Non-pigmented ciliary epithelial cell (primary cell): ENCODE results near the gene TDRD1.

ENCODE experiments used
- DNase-seq: peaks from one replicate; pipeline ENCODE4 v3.0.0-alpha.2; 2010; ENCODE audit warnings: low read depth

Gene TDRD1

DNA sequence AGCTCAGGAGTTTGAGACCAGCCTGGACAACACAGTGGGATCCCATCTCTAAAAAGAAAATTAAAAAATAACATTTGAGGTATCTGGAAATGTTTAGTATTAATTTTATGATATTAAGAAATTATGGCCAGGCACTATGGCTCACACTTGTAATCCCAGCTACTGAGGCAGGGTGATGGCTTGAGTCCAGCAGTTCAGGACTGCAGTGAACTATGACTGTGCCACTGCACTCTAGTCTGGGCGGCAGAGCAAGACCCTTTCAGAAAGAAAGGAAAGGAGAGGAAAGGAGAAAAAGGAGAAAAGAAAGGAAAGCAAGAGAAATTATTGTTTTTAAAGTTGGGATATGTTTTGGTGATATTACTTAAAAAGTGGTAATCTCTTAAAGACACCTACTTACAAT, 2.6 kb upstream of the TDRD1 start:
- no peak for DNase-seq

DNA sequence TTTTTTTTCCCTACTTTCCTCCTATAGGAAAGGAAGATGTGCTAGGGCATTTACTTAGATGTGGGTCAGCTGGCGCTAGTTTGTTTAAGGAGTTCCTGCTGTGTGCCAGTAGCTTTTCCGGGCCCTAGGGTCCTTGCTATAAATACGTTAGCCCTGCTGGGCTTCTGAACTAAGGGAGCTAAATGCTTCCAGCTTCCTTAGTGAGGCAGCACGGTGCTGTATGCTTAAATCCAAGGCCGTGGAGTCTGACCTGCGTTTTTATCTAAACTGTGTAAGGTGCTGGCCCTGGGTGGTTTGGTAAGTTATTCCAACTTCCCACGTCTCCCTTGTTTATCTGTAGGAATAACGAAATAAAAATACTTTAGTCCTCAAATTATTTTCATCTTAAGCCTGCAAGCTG, 594 bp downstream of the TDRD1 start:
- DNase-seq: no peak

DNA sequence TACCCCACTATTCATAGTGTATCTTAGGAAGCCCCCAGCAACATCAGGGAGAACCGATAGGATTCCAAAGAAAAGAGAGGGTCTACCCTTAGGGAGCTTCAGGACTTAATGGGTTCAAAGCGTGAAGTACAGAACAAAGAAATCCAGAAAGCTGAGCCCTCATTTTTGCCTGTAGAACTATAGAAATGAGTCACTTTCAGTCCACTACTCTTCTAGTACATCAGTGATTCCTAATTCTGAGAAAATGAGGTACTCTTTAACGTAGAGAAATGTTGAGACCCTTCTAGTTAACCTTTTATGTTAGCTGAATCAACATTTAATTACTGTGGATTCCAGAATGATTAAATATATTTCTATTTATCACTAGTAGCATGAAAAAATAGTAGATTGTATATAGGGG, 1.8 kb downstream of the TDRD1 start:
- DNase-seq: no peak

DNA sequence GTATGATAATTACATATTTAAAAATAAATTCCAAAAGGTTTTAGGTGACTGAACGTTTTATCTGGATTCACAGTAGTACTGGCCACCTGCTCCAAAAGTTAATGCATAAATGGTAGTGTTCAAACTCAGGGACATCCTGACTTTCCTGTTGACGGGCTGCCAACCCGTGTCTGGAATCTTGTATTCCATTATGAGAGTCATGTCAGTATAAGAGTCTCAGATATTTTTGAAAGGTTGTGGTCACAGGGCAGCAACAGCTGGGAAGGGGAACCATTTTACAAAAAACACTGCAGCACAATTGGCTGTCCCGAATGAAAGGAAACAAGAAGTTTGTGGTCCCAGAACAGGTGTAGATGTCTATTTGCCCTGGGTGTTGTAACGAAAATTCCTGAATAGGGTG, 2.8 kb downstream of the TDRD1 start:
- no peak for DNase-seq

DNA sequence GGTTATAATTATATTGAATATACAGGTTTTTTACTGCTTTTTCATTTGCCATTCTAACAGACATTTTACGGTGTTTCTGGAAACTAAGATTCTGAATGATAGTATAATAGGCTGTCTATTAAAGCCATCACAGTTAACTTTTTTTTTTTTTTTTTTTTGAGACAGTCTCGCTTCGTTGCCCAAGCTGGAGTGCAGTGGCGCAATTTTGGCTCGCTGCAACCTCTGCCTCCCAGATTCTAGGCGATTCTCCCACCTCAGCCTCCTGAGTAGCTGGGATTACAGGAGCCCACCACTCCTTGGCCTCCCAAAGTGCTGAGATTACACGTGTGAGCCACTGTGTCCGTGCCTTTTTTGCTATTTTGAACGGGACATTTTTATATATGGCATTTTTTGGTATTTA, 4.4 kb downstream of the TDRD1 start:
- DNase-seq: no peak

DNA sequence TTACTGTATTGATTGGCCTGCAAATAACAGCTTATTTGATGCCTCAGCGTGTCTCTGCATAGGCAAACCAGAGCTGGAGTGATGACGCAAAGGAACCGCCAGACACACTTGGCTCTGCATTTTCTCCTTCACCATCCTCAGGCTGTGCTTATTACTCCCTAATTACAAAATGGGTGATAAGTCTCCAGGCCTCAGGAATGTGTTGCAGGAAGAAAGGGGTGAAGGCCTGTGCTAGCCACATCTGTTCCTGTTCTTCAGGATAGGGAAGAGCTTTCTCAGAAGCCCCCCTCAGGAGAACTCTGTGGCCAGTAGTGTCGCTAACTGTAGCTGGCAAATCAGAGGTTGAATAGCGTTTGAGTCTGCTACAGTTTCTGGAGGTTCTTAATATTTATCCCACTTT, 5.1 kb downstream of the TDRD1 start:
- DNase-seq: no peak

DNA sequence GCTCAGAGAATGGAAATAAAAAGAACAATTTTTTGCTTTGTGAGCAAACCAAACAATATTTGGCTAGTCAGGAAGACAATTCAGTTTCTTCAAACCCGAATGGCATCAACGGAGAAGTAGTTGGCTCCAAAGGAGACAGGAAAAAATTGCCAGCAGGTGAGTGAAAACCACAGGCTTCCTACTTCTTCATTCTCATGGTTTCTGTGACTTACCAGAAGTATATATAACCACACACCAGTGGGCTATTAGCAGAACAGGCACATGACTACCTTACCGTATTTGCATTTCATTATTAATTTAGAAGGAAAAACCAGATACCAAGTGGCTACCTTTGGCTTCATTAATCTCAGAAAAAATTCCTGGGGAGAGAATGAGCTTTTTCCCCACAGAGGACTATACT, 8.8 kb downstream of the TDRD1 start:
- no peak for DNase-seq

DNA sequence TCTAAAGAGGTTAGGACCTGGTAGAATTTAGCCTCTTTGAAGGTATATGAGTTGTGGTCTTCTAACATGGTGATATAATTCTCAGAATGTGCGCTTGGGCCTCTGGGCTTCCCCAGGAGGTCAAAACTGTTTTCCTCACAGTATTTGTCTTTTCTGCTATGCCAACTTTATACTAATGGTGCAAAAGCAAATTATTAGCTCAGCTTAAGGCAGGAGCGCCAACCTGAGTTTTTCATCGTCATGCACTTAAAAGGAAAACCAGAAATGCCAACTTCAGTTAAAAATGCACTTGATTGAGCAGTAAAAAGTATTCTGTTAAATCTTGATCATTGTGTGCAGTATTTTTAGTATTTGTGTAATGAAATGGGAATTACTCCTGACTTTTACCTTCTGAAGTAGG, 9.7 kb downstream of the TDRD1 start:
- no peak for DNase-seq

DNA sequence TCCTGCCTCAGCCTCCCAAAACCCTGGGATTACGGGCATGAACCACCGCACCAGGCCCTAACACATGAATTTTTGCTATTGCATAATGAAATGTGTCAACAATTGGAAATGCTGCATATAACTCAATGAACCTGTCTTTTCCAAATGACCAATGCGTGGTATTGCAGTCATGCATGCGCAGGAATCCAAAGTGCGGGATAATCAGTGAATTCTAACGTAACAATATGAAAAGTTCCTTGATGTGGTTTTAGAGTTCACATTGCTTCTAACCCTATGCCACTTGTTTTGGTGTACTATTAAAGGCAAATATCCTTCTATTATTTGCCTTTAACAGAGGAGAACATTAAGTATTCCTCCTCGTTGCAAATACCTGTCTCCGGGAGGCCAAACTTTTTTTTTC, 10.5 kb downstream of the TDRD1 start:
- no peak for DNase-seq

DNA sequence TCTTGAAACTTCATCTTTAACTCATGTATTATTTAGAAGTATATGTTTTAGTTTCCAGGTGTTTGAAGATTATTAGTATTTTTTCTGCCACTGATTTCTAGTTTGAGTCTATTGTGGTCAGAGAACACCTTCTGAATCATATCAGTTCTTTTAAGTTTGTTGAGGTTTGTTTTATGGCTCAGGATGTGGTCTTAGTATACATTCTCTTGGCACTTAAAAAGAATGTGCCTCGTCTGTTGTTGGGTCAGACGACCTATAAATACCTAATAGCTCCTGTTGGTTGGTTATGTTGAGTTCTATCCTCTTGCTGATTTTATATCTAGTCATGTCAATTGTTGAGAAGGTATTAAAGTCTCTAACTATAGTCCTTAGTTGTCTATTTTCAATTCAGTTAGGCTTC, 15.9 kb downstream of the TDRD1 start:
- no peak for DNase-seq

DNA sequence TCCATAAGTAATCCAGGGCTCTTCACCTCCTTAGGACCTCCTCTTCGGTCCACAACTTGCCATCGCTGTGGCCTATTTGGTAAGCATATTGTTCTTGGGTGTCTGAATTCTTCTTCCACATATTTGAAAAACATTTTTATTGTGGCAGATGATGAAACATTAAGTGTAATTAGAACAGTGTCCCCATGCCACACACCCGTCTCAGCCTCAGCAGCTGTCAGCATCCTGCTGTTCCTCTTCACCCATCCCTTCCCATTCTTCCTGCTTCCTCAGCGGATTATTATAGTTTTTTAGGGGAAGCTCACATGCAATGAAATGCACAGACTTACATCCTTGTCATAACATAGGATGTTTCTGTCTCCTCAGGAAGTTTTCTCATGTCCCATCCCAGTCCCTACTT, 20.1 kb downstream of the TDRD1 start:
- no peak for DNase-seq

DNA sequence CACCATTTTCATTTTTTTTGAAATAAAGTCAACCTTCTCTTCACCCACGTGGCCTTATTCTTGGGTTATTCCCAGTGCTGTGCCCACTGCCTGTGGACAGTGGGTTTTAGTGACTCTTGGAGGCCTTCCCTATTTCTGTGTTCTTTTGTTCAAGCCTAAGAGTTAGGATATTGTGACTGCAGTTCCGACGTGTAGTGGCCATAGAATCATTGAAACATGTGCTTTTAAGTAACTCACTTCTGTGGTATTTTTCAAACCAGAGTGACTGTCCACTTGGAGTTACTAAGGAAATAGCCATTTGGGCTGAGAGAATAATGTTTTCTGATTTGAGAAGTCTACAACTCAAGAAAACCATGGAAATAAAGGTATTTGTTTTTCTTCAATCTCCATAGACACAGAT, 23.7 kb downstream of the TDRD1 start:
- no peak for DNase-seq

DNA sequence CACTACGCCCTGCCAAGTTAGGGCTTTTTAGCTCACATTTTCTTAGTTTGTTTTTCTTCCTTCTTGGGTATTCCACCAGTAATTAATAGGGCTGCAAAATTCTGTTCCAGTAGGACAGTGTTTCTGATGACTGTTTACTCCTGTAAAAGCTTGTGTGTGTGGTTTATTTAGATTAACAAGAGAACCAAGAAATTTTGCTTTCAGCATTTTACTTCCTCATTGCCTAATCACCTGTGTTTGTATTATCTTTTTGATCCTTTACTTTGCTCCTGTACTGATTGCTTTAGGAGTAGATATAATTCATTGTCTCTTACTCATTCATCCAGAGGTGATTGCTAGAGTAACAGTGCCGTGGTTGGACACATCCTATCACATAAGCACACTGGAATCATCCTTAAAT, 27.7 kb downstream of the TDRD1 start:
- DNase-seq: no peak

DNA sequence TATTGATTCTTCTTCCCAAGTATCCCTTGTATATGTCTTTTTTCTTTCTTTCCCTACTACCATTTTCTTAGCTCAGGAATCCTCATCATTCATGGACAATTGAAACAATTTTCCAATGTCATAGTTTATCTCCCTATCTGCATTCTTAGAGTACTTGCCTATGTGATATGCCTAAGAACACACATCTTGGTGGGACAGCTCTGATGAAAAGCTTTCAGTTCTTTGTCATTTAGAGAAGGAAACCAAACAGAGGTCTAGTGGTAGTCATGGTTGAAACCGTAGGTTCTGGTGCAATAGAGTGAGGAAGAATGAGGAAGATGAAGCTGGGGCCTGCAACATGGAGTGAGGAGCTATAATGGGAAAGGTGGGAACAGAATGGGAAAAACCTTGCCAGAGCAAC, 28.2 kb downstream of the TDRD1 start:
- no peak for DNase-seq

DNA sequence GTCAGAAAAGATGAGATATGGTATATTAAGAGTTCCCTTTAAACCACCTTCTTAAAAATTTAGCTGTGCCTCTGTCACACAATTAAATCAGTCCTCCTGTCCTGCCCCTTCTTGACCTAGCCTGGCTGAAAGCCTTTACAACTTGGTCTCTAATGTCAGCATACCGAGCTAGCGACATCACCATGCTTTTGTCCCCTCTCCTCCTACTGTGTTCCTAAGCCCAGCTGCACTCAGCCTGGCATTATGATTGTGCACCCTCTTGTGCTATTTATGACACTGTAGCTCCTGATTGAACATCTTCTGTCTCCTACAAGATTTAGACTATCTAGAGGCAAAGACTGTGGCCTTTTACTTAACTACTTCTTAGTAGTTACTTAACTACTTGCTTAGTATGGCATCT, 29.2 kb downstream of the TDRD1 start:
- DNase-seq: no peak

DNA sequence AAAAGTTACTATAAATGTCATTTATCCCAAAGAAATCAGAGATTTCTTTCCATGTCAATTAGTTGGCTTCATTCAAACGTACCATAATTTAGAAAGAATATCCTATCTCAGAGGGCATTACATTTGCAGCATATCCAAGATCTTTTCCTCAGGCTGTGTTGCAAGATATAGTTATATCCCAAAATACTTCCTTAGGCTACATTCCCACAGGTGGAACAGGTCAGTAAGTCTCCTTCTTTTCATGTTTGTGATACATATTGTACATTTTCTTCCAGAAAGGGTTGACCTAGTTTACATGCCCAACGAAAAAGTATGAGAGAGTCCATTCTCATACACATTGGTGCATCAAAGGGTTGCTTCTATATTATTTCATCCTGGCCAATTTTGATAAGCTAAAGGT, 33.0 kb downstream of the TDRD1 start:
- no peak for DNase-seq

DNA sequence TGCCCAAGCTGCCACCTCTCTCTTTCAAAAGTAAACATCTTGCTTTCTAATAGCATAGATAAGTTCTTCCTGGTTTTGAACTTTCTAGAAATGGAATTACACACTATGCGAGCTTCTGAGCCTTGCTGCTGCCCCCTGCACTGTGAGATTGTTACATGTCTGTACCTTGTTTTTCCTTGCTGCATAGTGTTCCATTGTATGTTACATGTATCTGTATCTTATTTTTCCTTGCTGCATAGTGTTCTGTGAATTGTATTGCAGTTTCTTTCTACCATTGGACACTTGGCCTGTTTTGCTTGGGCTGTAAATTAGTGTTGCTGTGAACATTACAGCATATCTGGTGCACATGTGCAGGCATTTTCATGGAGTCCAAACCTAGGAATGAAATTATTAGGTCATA, 35.9 kb downstream of the TDRD1 start:
- DNase-seq: no peak

DNA sequence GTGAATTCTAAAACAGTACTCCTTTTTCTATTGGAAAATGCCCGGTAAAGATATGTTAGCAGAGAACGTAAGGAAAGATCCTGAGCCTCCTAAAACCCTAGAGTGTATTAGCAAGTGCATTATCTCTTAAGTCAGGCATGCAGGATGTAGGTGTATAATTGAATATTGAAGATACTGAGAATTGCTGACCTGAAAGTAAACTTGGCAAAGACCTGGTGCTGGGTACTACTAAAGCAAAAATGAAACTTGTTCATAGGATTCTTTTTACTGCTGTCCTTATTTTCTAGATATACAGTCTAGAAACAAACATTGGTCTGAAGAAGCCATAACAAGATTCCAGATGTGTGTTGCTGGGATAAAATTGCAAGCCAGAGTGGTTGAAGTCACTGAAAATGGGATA, 41.1 kb downstream of the TDRD1 start:
- DNase-seq: no peak

DNA sequence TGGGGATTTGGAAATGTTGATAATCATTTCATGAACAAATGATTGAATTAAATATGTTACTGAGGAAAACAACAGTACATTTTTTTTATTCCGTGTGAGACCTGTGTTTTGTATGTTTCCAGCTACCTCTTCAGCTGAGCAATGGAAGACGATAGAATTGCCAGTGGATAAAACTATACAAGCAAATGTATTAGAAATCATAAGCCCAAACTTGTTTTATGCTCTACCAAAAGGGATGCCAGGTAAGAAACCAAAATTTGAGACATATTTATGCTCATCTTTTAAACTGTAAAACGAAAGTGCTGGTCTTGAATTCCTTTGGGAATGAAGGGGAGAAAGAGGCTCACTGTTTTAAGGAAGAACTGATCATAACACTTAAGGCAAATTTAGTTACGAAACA, 42.1 kb downstream of the TDRD1 start:
- no peak for DNase-seq

DNA sequence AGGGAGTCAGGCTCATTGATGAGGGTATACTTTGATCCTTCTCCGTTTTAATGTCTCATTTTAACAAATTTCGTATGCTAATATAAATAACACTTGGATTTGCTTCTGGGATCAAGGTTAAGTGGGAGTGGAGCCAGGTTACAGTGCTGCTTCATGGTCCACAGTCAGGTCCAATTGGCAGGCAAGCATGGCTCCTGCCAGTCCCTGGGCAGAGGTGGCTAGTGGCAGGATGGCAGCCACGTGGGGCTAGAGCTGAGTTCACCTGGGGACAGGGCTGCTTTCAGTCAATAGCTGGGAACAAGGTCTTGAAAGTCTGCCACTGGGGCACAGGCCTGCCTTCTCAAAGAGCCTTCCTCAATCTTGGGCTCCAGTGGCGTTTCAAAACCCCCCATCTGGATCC, 43.9 kb downstream of the TDRD1 start:
- no peak for DNase-seq

DNA sequence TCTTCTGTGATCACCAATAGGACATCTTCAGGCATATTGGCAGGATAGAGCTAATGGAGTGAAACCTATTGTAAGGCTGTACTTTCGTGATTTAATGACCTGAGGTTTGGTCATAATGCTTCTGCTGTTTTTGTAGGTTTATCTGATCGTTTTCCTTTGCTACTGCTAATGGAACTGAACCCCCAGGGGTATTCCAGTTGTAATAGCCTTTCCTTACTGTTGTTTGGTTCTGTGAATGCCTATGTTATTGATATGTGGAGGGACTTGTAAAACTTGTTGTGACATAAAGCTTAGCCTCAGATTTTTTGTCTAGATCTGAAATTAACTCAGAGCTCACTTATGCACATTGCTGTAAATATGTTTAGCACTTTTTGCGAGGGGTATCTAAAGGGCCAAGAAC, 49.0 kb downstream of the TDRD1 start:
- no peak for DNase-seq

DNA sequence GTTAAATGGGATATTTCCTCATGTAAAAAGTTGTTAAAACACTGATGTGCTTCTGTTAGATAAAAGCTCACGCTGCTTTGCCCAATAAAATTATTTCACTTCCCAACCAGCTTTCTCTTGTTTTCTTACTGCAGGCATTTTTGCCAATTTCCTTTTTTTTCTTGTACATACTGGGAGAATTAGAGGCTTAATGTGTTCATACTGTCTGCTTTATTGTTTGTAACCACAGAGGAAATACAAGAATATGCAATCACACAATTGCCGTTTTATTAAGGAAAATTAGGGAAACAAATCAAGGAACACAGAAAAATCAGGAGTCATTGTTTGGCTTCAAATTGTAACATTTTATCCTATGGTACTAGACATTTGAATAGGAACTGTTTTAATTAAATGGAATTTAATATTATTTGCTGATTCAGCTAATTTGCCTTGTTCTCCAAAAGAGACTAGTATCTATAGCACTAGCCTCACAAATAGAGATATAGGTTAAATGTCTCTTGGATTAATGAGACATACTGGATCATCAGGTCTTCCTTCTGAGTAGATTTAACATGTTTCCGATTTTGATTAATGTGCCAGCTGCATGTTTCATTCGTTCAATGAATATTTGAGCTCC, 53.5 kb downstream of the TDRD1 start:
- DNase-seq: no peak

DNA sequence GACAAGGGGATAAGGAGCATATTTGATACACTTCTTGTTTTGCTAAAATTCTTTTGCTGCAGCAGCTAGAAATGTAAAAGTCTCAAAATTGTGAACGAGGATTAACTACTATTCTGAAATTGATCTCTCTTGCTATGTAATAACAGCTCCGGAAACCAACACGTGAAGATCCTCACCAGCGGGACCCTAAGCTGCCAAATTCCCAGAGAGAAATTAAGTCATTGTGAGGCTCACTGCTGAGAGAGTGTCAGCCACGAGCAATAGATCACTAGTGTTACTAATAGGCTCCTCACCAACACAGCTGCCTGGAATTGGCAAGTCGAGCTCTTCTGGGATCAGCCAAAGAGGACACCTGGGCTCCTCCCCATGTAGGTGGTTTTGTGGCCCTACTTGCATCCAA, 54.3 kb downstream of the TDRD1 start:
- DNase-seq: no peak

DNA sequence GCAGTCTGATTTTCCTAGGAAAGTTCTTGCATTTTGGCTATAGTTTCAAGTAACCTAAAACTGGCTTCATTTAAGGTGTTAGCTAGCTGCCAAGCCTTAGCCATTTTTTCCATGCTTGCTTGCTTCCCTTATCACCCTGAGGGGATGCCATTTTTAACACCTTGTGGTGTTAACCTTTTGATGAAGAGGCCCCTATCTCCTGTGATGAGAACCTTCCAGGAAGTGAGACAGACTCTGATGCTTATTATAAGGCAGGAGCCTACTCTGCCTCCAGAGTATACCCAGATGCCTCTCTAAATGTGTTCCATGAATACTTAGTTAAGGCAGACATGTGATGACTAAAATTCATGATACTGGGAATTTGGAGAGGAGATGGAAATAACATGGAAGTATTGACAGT, 55.0 kb downstream of the TDRD1 start:
- DNase-seq: no peak
